ENCODE data around the gene SLX4IP.

DNA sequence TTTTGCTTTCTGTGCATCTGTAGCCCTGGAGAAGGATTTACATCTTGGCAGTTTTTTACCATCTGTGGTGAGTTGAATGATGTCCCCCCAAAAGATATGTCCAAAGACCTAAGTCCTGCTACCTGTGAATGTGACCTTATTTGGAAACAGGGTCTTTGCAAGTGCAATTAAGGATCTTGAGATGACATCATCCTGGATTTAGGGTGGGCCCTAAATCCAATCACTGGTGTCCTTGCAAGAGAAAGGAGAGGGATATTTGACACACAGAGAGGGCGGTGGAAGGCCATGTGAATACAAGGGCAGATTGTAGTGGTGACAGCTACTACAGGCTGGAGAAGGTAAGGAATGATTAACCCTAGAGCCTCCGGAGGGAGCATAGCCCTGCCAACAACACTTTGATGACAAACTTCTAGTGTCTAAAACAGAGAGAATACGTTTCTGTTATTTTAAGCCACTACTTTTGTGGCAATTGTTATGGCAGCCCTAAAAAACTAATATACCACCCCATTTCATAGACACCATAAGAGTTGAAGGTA lies 36.2 kb upstream of the SLX4IP start:
- TF ChIP-seq POLR2A (IDR thresholded peaks at IDR 0.05) (no peak), CTCF (IDR thresholded peaks at IDR 0.05) (no peak)
